ENCODE measurements around the gene GAPDH. TPM values are rescaled to one million over a fixed set of nuclear protein-coding genes. Genes with fewer than 3 reads are reported as not detected.
A peak's percentile ranks its signal among the peaks of the same experiment; 100 is the strongest.
"Not testable (repeated sequence)": the region's sequence is repeated elsewhere in the genome, so short reads cannot be mapped to it uniquely, and the experiment has no call there.

GAPDH gene
- total and polyA plus RNA-seq, 10 donors, result 998 to 1,680 (median 1,390) TPM

DNA sequence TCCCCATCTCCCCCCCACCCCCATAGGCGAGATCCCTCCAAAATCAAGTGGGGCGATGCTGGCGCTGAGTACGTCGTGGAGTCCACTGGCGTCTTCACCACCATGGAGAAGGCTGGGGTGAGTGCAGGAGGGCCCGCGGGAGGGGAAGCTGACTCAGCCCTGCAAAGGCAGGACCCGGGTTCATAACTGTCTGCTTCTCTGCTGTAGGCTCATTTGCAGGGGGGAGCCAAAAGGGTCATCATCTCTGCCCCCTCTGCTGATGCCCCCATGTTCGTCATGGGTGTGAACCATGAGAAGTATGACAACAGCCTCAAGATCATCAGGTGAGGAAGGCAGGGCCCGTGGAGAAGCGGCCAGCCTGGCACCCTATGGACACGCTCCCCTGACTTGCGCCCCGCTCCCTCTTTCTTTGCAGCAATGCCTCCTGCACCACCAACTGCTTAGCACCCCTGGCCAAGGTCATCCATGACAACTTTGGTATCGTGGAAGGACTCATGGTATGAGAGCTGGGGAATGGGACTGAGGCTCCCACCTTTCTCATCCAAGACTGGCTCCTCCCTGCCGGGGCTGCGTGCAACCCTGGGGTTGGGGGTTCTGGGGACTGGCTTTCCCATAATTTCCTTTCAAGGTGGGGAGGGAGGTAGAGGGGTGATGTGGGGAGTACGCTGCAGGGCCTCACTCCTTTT lies 2.7 kb downstream of the GAPDH start:
- Histone ChIP-seq H3K27me3 (replicated peaks in 1 of 7) (no peaks in the 10 kb centered on the region), H3K4me1 (peaks cover 66 to 92% (median 87%) of the 10 kb centered on the region in 6 donors), H3K27ac (peak overlapping the region; percentile 69 to 99 (median 96)), H3K4me3 (peak overlapping the region in 2 of 8 donors; percentile 6 to 99), H3K9me3 (no peaks in the 10 kb centered on the region), H3K36me3 (peaks cover 0 to 61% (median 31%) of the 10 kb centered on the region in 6 donors)
- intact Hi-C loops (cut with DNase I; ENCODE audit: low total_unique reads), result loop anchor here (5.0 kb wide), 1 partner anchor 115 kb away; no protein-coding TSS in a partner anchor
- TF ChIP-seq POLR2A (IDR thresholded peaks at IDR 0.05) (no peak), POLR2AphosphoS5 (IDR thresholded peaks at IDR 0.05) (peak; percentile 7 to 49 (median 47))
- TF ChIP-seq, protein P1, sequence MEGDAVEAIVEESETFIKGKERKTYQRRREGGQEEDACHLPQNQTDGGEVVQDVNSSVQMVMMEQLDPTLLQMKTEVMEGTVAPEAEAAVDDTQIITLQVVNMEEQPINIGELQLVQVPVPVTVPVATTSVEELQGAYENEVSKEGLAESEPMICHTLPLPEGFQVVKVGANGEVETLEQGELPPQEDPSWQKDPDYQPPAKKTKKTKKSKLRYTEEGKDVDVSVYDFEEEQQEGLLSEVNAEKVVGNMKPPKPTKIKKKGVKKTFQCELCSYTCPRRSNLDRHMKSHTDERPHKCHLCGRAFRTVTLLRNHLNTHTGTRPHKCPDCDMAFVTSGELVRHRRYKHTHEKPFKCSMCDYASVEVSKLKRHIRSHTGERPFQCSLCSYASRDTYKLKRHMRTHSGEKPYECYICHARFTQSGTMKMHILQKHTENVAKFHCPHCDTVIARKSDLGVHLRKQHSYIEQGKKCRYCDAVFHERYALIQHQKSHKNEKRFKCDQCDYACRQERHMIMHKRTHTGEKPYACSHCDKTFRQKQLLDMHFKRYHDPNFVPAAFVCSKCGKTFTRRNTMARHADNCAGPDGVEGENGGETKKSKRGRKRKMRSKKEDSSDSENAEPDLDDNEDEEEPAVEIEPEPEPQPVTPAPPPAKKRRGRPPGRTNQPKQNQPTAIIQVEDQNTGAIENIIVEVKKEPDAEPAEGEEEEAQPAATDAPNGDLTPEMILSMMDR (IDR thresholded peaks at IDR 0.05 in 8 of 11, conservative IDR thresholded peaks at IDR 0.05 in 3 of 11), result no peak
- WGBS, 5 donors, result 45 to 75% (median 58%) methylated on average over 13 to 19 of the region's 19 CpGs
- no peak for DNase-seq

DNA sequence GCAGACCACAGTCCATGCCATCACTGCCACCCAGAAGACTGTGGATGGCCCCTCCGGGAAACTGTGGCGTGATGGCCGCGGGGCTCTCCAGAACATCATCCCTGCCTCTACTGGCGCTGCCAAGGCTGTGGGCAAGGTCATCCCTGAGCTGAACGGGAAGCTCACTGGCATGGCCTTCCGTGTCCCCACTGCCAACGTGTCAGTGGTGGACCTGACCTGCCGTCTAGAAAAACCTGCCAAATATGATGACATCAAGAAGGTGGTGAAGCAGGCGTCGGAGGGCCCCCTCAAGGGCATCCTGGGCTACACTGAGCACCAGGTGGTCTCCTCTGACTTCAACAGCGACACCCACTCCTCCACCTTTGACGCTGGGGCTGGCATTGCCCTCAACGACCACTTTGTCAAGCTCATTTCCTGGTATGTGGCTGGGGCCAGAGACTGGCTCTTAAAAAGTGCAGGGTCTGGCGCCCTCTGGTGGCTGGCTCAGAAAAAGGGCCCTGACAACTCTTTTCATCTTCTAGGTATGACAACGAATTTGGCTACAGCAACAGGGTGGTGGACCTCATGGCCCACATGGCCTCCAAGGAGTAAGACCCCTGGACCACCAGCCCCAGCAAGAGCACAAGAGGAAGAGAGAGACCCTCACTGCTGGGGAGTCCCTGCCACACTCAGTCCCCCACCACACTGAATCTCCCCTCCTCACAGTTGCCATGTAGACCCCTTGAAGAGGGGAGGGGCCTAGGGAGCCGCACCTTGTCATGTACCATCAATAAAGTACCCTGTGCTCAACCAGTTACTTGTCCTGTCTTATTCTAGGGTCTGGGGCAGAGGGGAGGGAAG lies 3.5 kb downstream of the GAPDH start:
- TF ChIP-seq POLR2AphosphoS5 (IDR thresholded peaks at IDR 0.05), result peak; percentile 58 to 73 (median 72)
- TF ChIP-seq, protein P1 (IDR thresholded peaks at IDR 0.05 in 8 of 11, conservative IDR thresholded peaks at IDR 0.05 in 3 of 11), result peak; percentile 60 to 92 (median 87)
- H3K27me3 ChIP-seq (replicated peaks in 1 of 7); H3K9me3 ChIP-seq: not testable (repeated sequence)
- DNase-seq, result peak; percentile 94
- peak overlapping the region in 1 of 8 donors; percentile 99 for H3K4me3 ChIP-seq
- H3K4me1 ChIP-seq, result peaks cover 58 to 92% (median 86%) of the 10 kb centered on the region in 6 donors
- intact Hi-C loops (cut with DNase I; ENCODE audit: low total_unique reads), result loop anchor here (5.0 kb wide), 1 partner anchor 115 kb away; no protein-coding TSS in a partner anchor
- 18 to 37% (median 25%) methylated on average over 14 to 17 of the region's 17 CpGs for WGBS, 5 donors
- H3K36me3 ChIP-seq, result peaks cover 0 to 68% (median 31%) of the 10 kb centered on the region in 6 donors
- peak overlapping the region; percentile 69 to 99 (median 96) for H3K27ac ChIP-seq

DNA sequence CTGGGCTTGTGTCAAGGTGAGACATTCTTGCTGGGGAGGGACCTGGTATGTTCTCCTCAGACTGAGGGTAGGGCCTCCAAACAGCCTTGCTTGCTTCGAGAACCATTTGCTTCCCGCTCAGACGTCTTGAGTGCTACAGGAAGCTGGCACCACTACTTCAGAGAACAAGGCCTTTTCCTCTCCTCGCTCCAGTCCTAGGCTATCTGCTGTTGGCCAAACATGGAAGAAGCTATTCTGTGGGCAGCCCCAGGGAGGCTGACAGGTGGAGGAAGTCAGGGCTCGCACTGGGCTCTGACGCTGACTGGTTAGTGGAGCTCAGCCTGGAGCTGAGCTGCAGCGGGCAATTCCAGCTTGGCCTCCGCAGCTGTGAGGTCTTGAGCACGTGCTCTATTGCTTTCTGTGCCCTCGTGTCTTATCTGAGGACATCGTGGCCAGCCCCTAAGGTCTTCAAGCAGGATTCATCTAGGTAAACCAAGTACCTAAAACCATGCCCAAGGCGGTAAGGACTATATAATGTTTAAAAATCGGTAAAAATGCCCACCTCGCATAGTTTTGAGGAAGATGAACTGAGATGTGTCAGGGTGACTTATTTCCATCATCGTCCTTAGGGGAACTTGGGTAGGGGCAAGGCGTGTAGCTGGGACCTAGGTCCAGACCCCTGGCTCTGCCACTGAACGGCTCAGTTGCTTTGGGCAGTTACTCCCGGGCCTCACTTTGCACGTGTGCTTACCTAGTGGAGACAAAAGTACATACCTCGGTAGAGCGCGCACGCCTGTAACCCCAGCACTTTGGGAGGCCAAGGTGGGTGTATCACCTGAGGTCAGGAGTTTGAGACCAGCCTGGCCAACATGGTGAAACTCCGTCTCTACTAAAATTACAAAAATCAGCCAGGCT lies 4.3 kb downstream of the GAPDH start:
- intact Hi-C loops (cut with DNase I; ENCODE audit: low total_unique reads), result loop anchor here (5.0 kb wide), 1 partner anchor 116 kb away; no protein-coding TSS in a partner anchor
- peaks cover 0 to 76% (median 31%) of the 10 kb centered on the region in 6 donors for H3K36me3 ChIP-seq
- H3K9me3 ChIP-seq, result no peaks in the 10 kb centered on the region
- peak overlapping the region in 1 of 8 donors; percentile 99 for H3K4me3 ChIP-seq
- peaks cover 50 to 89% (median 81%) of the 10 kb centered on the region in 6 donors for H3K4me1 ChIP-seq
- DNase-seq, result no peak
- 56 to 76% (median 64%) methylated on average over 24 of the region's 24 CpGs for WGBS, 5 donors
- H3K27ac ChIP-seq, result peak overlapping the region in 7 of 8 donors; percentile 69 to 99 (median 98)
- H3K27me3 ChIP-seq (replicated peaks in 1 of 7), result no peaks in the 10 kb centered on the region
- no peak for TF ChIP-seq POLR2A (IDR thresholded peaks at IDR 0.05)
- TF ChIP-seq, protein P1 (IDR thresholded peaks at IDR 0.05 in 8 of 11, conservative IDR thresholded peaks at IDR 0.05 in 3 of 11), result no peak
- TF ChIP-seq POLR2AphosphoS5 (IDR thresholded peaks at IDR 0.05), result peak; percentile 5 to 63 (median 35)
